ENCODE results near the gene VSX1.

- peak in 1 of 4 experiments; percentile 19 for TF ChIP-seq CTCF (IDR thresholded peaks at IDR 0.05)
- no peak for TF ChIP-seq POLR2A (IDR thresholded peaks at IDR 0.05)
Measured at GRCh38 chr20:25039697-25040437, 42.1 kb downstream of the VSX1 start.

Data from prostate gland (tissue), 2 donors.